GM21737 (cell line): Measurements from ENCODE around the gene SF3B6.
"Not testable (repeated sequence)": the region's sequence is repeated elsewhere in the genome, so short reads cannot be mapped to it uniquely, and the experiment has no call there.

Experiments
- ATAC-seq: cut with Tn5 transposase; IDR thresholded peaks from one replicate; pipeline ENCODE4 v1.9.1; 2021; ENCODE audit warnings: mild to moderate bottlenecking, moderate library complexity; ENCODE audit not compliant: unreplicated experiment

Gene SF3B6

DNA sequence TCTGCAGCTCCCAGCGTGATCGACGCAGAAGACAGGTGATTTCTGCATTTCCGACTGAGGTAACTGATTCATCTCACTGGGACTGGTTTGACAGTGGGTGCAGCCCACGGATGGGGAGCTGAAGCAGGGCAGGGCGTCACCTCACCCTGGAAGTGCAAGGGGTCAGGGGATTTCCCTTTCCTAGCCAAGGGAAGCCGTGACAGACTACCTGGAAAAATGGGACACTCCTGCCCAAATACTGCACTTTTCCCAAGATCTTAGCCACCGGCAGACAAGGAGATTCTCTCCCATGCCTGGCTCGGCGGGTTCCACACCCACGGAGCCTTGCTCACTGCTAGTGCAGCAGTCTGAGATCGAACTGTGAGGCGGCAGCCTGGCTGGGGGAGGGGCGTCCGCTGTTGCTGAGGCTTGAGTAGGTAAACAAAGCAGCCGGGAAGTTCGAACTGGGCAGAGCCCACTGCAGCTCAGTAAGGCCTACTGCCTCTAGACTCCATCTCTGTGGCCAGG lies 19.1 kb upstream of the SF3B6 start:
- not testable (repeated sequence) for ATAC-seq

DNA sequence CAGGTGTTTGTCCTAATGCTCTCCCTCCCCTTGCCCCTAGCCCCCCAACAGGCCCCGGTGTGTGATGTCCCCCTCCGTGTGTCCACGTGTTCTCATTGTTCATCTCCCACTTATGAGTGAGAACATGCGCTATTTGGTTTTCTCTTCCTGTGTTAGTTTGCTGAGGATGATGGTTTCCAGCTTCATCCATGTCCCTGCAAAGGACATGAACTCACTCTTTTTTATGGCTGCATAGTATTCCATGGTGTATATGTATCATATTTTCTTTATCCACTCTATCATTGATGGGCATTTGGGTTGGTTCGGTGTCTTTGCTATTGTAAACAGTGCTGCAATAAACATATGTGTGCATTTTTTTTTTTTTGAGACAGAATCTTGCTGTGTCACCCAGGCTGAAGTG lies 17.1 kb upstream of the SF3B6 start:
- ATAC-seq, result not testable (repeated sequence)

DNA sequence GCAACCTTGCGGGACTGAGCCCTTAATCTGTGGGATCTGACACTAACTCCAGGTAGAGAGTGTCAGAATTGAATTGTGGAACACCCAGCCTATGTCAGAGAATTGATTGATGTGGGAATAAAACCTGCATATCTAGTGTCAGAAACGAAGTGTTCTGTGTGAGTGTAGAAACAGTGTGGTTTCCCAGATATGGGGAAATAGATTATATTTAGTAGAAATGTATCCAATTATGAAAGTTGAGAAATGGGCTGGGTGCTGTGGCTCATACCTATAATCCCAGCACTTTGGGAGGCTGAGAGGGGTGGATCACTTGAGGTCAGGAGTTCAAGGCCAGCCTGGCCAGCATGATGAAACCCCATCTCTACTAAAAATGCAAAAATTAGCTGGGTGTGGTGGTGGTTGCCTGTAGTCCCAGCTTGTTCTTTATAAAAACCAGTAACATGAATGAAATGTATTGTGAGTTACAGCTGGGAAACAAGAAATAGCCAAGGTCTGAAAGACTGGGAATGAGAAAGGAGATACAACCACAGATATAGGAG lies 12.8 kb upstream of the SF3B6 start:
- no peak for ATAC-seq

DNA sequence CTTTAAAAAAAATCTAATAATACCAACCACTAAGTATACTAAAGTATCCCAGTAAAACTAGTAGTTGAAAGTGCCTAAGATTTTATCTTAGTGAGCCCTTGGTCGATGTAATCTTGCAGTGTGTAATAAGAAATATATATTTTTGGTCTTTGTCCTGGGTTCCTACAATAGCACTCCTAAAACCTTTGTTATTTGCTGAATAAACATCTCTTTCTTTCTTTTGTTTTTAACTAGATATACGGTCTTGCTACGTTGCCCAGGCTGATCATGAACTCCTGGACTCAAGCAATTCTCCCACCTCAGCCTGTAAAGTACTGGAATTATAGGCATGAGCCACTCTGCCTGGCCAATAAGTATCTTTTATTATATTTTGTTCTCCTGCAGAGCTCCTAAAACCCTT lies 10.9 kb upstream of the SF3B6 start:
- no peak for ATAC-seq

DNA sequence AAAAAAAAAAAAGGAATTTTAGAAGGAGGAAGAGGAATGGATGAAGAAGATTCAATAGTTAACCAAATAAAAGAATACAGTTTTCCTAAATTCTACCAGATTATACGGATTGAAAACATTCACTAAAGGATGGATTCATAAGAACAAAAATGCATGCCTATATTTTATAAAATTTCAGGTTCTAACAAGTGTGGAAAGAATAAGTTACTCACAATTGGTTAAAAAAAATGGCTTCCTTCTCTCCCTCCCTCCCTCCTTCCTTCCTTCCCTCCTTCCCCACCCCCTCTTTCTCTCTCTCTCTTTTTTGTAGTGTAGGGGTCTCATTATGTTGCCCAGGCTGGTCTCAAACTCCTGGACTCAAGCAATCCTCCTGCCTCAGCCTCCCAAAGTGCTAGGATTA lies 10.1 kb upstream of the SF3B6 start:
- no peak for ATAC-seq

DNA sequence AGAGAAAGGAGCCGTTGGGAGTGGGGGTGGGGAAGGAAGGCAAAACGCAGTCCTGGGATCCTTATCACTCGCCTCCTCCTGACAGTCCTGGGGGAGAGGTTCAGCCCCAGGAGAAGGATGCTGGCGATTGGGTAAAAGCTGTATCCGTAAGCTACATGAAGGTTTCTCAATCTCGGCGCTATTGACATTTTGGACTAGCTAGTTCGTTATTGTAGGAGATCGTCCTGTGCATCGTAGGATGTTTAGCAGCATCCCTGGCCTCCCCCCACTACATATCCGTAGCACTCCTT lies 9.0 kb upstream of the SF3B6 start:
- no peak for ATAC-seq

DNA sequence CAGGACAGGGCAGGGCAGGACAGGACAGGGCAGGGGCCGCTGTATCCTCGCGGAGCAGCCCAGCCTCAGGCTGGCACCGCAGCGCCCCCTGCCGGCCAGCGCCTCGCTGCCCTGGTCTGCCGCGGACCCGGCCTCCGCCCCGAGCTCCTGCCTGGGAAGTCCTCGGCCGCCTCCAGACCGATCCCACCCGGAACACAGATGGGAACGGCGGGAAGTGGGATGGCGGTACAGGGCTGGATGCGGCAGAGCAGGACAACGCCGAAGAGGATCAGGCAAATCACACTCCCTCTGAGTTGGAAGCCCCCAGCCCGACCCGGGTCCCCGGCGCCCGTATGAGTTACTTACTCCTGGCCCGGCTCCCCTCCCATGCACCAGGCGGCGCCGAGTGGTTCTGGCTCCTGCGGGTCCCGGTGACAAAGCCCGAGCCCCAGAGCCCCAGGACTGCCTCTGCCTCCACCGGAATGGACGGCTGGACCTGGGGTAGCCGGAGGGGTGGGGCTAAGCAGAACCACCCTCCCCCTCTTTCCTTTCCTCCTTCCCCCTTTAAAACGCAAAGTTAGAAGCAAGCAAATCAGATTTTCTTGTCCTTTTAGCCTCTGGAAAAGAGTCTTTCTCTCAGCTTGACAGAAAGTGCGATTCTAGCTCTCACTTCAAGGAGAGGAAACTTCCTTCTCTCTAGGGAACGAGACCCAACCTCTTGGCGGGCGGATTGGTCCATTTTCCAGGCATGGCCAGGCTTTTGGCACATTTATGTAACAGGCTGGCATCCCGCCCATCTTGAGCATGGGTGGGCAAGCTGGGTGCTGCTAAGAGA lies 8.5 kb upstream of the SF3B6 start, which contains the start of gene TP53I3:
Gene TP53I3, minus strand, starts transcription at position 449 of the 814 bp plus-strand sequence. CDS start 508 bp downstream, outside the sequence.
- ATAC-seq, result peak; percentile 71

DNA sequence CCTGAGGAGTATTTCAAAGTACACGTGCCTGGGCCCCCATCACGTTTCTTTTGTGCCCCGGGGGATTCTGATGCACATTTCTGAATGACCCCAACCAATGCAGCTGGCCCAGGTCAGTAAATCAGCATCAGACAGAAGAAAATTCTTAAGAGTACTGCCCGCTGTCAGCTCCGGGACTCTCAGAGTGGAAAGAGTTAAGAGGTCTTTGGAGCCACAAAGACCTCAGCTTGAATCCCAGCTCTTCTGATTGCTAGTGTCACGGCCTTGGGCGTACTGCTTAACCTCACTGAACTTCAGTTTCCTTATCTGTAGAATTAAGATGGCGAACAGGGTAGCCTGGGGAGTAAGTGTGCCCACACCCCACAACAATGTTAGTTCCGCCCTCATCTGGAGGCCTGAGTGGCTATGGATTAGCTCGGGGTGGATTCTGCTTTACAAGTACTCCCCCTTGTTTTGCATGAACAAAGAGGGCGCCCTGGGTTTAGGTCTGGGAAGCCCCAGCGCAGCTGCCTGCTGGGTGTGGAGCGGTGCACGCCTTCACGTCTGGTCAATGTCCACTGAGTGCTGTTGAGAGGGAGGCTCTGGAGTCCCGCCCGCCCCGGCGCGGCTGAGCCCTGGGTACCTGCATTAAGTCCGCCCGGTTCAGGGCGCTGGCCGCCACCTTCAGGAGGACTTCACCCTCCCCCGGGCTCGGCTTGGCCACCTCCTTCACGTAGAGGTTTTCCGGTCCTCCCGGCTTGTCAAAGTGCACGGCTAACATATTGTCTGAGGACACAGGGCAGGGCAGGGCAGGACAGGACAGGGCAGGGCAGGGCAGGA lies 7.7 kb upstream of the SF3B6 start:
- peak; percentile 77 for ATAC-seq

DNA sequence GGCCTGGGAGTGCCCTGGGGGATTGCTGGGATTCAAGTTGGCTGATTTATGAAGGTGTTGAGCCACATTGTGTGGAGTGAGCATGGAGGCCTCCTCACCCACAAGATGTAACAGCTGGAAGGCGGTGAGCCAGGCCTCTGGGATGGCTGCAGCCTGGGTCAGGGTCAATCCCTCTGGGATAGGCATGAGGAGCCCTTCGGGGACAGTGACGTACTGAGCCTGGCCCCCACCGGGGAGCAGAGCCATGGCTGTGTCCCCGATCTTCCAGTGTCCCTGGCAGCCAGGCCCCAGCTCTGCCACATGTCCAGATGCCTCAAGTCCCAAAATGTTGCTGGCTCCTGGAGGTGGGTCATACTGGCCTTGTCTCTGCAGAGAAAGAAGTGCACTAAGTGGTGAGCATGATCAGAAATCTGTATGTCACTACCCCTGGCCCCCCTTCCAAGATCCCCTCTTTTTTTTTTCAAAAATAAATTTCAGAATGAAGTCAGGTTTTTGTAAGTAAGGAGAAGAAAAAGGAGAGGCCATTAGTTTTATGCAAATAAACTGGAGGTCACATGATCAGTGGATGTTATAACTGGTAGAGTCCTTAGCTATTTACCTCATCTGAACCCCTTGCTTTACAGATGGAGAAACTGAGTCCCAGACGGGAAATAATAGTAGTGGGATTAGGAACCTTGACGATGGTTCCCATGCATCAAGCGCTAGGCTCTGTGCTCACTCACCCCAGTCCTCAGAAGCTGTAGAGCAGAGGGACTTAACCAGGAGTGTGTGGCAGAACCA lies 6.9 kb upstream of the SF3B6 start:
- ATAC-seq, result no peak

DNA sequence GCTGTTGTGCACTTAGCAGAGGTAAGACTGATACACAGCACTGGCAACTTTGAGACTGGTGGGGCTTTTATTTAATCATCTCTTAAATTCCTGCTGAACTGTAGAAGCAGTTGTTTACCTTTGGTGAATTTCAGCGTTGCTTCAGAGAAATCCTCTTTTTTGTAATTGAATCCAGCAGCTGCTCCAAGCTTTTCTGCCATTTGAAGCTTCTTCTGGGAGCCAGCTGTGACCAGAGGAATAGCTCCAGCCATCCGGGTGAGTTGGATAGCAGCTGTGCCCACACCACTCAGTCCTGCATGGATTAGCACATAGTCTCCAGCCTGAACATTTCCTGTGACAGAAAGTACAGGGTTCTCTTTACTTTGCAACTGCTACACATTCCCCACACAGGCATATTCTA lies 4.6 kb upstream of the SF3B6 start:
- no peak for ATAC-seq

DNA sequence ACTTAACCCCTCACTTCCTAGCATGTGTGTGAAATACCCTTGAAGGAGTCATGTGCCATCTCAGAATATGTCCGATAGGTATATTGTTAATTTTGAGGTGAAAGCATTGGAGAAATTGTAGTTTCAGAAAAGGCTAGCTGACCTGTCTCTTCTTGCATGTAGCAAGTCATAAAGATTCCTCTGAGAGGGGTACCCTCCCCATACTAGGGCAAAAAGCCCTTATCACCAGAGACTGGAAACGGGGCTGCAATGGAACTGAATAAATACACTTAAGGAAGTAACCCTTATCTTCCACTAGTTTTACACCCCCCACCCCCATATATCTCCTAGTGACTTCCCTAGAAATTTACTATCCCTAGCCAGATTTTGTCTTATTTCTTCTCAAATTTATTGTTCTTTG lies 1.8 kb upstream of the SF3B6 start:
- no peak for ATAC-seq

DNA sequence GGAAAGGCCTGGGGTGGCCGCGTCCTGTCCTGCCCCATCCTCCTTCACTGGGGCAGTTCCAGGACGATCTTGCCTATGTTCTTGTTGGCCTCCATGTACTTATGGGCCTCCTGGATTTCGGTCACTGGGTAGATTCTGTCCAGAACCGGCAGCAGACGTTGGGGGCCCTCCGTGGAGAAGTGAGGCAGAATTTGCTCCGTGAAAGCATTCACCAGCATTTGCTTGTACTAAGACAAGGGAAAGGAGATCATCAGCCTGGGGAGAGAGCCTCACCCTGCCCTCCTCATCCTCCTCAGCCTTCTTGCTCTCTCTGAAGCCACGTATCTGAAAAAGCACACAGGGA lies 1.4 kb upstream of the SF3B6 start:
- ATAC-seq, result no peak

DNA sequence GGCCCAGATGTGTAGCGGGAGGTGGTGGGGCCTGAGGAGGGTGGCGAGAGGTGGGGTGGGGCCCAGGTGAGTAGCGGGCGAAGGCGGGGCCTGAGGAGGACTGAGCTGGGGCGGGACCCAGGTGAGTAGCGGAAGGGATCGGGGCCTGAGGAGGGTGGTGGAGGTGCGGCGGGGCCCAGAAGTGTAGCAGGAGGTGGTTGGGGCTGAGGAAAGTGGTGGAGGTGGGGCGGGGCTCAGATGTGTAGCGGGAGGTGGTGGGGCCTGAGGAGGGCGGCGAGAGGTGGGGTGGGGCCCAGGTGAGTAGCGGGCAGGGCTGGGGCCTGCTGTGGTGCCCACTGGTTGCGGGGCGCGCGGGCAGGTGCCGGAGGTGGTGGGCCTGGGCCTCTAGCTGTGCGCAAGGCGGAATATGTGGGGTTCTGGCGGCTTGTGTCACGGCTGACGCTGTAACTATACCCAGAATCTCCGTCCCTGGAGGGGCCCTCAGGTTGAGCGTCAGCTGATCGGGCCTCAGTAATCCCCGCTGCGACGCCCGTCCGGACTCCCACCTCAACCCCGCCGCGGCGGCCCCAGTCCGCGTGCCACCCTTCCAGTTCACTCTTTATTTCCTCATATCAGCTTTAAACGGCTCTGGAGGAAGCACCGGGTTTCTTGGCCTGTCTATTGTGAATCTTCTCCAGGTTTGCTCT lies 866 bp upstream of the SF3B6 start:
- peak; percentile 0 for ATAC-seq

DNA sequence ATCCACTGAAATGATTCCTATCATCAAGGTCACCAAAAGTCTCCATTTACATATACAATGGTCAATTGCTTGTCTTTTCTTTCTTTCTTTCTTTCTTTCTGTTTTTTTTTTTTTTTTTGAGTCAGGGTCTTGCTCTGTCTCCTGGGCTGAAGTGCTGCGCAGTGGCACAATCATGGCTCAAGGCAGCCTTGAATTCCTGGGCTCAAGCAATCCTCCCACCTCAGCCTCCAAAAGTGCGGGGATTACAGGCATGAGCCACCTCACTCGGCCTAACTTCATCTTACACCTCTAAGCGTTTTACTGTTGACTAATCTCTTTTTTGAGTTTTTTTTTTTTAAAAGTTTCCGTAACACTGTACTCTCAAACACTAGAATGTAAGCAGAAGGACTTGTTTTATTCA lies 867 bp downstream of the SF3B6 start:
- no peak for ATAC-seq

DNA sequence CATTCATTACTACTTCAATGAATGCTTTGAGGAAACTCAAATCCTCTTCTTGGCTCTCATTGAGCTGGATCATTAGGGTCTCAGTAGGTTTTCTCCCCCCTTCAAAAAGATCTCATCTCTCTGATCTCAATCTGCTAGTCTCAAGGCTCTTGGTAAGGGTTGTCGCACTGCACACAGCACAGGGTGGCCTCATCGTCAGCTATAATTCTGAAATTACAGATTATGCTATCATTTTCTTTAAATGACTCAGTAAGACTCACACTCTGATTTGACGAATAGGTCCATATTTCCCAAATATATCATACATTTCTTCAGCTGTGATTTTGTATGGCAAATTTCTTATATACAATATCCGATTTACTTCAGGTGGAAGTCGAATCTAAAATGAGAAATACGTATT lies 2.3 kb downstream of the SF3B6 start:
- ATAC-seq, result no peak

DNA sequence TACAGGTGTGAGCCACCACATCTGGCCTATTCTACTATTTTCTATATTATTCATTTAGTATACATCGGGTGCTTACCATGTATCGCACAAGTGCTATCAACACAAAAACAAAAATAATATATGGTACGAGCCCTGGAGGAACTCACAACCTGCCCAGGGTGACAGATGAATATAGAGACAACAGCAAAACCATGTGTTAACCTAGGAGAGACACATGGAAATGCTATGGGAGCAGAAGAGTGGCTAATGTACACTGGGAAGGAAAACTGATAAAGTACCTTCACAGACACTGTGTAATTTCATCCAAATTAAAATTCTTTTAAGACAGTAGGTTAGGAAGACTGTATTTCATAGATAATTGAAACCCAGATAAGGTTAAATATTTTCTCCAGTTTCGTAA lies 3.9 kb downstream of the SF3B6 start:
- ATAC-seq, result no peak

DNA sequence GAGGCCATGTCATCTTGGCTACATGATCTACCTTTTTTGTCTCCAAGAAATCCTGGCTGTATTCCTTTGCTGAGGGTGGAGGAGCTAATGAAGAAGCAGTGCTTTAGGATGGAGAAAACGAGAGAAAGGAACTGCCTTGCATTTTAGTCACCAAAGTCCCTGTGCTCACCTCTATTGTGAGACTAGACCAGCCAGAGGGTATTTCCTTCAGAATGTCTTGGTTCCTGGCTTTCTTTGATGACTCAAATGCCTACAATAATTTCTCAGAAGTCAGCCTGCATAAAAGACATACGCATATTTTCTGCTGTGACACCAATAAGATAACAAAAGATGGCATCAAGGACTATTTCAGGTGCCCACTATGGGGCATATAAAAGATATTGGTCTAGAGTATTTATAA lies 10.8 kb downstream of the SF3B6 start:
- ATAC-seq, result no peak

DNA sequence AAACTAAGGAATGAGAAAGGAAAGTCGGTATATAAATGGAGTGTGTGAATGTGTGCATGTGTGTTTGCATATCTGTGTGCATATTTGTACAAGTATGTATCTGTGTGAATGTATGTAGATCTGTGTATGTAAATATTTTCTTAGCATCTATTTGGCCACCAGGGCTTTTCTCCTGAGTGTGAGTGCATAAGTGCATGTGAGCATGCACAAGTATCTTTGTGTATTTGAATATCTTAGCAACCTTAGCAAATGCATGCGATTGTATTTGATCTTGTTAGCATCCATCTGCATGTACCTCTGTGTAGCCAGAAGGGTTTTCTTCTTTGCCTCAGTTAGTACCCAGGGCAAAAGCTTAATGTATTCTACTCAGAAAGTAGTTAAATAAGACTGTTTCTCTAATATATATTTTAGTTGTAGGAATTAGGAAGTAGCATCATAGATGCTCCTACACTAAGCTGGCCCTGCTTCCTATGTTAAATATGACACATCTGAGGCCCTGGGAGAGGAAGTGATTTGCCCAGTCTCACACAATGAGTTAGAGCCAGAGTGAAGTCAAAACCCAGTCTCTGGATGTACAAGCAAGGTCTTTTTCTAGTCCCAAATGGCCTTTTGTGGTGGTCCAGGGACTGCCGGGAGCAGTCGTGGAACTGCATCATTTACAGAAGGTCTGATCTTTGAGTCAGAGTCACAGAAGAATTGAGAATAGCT lies 17.4 kb downstream of the SF3B6 start:
- ATAC-seq, result no peak

DNA sequence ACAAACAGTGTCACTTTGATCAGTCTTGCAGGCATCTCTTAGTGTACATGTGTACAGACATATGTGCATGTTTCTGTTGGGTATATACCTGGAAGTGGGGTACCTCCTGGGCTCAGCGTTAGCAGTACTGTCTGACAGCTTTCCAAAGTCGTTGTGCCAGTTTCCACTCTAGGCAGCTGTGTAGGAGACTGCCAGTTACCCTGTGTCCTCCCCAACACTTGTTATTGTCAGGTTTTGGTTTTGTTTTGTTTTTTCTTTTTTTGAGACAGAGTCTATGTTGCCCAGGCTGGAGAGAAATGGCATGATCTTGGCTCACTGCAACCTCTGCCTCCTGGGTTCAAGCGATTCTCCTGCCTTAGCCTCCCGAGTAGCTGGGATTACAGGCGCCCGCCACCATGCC lies 20.4 kb downstream of the SF3B6 start:
- ATAC-seq, result no peak

DNA sequence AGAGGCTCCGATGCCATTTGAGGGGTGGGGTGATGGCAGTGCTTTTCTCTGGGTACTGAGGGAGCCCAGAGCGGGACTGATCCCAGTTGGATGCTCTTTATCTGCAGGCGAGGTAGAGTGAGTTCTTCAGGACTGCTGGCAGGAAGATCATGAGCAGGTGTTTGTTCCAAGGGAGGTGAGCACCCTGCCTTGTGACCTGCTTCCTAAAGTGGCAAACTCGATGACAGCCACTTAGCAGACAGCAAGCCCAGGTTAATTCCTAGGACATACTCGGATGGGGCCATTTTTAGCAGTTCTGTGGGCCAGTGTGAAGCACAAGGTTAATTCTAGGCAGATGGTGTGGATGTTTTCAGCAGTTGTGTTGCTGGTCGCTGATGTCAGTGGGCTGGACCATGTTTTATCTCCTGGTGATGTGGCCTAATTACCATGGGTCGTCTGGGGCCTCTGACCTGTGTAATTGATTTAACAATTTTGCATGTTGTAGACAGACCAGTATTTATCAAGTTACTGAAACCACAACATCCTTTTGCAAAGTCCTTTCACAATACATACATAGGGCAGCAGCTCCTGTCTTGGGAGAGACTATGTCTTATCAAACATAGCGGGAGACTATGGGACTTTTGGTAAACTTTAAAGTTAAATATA lies 21.6 kb downstream of the SF3B6 start:
- no peak for ATAC-seq
